CD4-positive, alpha-beta T cell treated with Interleukin-15 for 1 hour (primary cell): ENCODE results near the gene PLA2G4D.

Experiments
- DNase-seq: peaks from one replicate; pipeline ENCODE4 v3.0.0-alpha.2; 2020

The PLA2G4D gene

DNA sequence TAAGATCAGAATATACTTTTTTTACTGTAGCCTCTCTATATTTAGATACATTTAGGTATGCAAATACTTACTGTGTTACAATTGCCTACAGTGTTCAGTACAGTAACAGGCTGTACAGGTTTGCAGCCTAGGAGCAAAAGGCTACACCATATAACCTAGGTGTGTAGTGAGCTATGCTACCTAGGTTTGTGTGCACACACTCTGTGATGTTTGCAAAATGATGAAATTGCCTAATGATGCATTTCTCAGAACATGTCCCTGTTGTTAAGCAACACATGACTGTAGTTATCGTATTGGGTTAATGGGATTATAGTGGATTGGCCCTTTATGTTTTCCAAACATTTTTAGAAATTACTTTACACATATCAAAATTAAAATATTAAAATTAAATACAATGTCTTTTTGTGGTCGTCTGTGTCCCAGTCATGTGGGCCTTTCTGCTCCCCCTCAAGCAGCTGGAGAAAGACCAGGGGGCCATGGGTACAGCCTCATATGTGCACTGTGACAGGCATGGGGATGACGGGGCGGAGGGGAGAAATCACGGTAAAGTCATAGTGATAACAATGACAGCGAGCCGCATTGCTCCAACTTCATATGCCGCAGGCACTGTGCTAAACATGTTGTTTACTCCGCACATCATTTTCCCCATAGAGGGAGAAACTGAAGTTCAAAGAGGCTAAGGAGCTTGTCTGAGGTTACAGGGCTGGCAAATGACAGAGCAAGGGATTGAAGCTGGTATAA is 46.1 kb downstream of the PLA2G4D start:
- DNase-seq, result no peak

DNA sequence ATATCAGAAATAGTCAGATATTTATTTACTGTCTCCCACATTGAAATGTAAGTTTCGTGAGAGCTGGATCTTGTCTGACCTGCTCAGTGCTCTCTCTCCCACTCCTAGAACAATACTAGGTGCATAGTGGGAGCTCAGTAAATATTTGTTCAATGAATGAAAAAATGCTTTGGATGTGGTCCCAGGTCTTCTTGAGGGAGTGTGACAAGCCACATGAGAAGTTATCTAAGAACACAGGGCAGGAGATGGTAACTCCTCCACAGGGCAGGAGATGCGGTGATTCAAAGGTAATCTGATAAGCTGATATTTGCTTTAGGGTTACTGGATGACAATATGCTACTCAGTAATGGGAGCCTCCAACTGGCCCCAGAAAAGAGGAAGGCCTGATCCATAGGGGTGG is 47.8 kb downstream of the PLA2G4D start:
- DNase-seq, result no peak

DNA sequence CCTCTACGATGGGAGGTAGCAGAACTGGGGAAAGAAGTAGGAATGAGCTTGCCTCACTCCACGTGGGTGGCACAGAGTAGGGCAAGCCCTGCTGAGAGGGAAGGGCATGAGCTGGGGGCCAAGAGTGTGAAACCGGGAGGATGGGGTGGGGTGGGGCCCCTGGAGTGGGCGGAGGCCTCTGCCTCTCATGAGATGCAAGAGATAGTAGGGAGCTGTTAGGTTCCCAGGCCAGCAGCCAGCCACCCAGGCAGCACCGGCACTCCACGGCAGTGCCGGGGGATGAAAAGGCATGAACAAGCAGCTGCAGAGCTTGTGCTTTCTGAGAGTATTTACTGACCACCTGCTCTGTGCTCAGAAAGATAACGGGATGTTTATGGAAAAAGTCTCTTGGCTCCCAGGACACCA is 49.1 kb downstream of the PLA2G4D start:
- no peak for DNase-seq

DNA sequence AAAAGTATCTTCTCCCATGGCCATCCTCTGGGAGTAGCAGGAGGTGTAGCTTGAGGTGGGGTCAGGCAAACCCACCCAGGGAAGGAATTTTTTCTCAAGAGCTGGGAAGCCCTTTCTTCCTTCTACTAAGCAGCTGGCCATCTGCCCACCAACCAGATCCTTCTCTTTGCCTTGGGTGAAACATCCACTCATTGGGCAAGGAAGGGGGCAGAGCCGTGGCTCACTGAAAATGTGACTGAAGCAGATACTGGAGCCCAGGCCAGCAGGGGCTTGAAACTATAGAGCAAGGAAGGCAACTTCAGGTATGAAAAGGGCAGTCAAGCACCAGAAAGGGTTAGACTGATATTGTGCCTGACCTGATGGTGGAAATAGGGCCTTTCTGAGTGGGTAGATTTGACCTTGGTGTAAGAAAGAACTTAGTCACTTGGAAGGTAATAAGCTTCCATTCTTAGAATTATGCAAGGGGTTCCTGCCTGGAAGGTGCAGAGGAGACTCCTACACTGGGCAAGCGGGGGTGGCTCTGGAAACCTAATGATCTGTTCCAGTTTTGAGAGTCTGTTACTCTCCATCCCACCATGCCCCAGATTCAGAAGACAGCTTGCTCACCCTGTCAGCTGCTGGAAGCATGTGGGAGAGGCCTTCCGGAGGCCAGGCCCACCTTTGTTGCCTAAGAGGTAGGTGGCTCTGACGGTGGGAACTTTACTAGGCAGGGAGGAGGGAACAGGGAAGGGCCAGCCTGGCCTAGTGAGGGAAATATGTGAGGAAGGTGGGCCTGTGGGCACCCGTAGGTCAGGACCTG is 51.6 kb downstream of the PLA2G4D start:
- DNase-seq, result no peak

DNA sequence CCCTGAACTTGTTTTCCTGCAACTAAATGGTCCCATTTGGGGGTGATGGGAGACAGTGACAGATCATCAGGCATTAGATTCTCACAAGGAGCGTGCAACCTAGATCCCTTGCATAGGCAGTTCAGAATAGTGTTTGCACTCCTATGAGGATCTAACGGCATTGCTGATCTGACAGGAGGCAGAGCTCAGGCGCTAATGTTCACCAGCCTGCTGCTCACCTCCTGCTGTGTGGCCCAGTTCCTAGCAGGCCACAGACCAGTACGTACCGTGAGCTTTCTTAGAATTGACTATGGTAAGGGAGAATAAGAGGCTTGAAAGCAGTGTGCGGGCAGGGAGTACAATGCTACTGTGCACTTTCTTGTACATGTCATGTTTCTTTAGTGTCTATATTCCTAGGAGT is 56.0 kb downstream of the PLA2G4D start:
- no peak for DNase-seq

DNA sequence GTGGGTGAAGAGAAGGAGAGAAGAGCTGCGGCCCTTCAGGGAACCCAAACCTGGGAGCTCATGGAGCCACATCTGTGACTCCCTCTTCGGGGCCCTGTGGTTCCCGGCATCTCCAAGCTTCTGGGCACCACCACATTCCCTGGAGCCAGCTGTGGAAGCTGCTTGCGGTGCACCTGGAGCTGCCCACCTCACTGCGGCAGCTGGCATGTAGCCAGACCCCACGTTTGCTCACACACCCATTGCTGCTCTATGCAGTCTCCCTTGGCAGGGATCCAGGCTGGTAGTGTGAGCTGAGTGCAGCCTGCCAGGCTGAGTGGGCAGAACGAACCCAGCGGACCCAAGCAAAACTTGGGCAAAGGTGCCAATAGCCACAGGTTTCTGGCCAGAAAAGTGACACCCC is 56.7 kb downstream of the PLA2G4D start:
- no peak for DNase-seq

DNA sequence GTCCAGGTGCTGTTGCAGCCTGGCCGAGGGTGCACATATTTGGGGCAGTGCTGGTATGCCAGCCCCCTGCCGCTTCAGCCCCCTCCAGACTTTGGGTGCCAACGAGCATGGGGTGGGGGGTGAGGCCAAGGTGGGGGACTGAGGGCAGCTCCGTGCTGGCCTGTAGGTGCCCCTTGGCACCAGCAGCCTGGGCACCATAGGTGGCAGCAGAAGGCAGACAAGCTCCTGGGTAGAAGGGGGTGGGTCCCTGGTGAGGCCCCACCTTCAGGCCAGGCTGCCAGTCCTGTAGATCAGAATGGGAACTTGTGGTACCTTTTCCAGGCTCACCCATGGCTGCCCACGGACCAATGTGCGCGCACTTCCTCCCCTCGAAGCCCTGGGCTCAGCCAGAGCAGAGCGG is 57.4 kb downstream of the PLA2G4D start:
- no peak for DNase-seq

DNA sequence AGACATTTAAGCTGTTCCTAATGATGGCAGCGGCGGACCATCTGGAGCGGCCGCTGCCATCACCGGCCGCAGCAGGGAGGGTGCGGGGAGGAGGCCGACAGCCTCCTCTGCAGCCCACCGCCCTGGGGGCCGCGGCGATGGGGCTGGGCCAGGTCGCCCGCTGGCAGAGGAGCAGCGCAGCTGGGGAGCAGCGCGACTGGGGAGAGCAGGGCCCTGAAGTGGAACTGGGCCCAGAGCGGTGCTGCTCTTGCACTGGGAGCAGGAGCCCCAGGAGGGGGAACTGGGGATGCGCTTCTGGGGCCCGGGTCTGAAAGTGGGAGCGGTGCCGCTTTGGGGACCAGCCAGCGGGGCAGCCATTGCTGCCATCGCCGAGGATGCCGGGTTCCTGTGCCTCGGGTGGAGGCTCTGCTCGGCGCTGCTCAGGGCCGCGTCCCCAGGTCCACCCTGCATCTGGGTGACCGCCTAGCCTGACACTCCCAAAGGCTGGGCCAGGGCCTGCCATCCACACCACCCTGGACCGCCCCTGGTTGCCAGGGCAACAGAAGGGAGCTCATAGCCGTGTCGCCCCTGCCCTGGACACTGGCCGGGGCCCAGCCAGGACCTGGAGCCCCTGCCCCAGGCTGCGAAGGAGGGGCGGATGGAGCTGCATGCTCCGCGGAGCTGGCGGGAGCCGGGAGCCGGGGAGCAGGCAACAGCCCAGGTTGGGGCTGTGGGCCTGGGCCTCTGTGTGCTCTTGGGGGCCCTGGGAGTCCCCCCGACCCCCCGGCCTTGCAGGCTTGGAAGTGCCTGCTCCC is 58.1 kb downstream of the PLA2G4D start:
- no peak for DNase-seq

DNA sequence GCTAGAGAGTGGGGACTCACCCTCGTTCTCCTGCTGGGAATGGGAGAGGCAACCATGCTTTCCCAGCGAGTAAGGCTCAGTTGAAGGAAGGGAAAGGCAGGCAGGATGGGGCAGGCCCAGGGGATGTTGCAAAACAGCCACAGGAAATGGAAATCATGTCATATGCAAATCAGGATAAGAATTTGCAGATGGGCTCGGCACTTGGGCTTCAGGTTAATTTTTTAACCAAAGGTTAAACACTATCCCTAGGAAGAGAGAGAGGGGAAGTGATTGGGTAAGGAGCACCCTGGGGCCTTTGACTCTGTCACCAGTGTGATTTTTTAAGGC is 59.0 kb downstream of the PLA2G4D start:
- DNase-seq, result peak; percentile 20

DNA sequence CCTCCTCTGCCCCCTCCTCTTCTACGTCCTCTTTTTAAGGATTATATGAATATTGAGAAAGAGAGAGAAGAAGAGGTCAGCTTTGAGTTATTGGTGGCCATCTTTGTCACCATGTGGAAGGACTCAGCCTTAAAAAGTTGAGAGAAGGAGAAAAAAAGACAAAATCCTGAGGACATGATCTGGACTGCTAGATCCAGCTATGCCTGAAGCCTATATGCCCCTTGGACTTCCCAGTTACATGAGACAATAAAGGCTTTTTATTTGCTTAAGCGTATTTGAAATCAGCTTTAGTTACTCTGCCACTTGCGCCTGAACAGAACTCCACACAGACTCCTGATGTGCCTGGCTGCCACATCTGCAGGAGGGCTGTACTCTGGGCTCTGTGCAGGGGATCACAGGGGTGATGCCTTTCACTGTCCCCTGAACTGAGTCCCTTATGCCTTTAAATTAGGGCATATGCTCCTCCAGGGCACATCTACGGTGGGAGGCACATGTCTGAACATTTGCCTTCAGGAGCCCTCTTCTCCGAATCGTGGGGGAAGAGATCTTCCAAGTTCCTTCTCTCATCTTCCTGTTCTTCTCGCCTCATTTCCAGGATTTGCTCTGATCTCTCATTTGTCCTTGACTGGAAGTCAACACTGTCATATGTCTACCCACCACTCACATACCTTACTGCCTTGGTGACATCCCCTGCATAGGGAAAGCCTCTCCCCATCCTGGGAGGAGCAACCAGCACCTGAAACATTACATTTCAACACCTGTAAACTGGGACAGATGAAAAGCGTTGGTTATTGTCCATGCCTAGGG is 59.5 kb downstream of the PLA2G4D start:
- no peak for DNase-seq

DNA sequence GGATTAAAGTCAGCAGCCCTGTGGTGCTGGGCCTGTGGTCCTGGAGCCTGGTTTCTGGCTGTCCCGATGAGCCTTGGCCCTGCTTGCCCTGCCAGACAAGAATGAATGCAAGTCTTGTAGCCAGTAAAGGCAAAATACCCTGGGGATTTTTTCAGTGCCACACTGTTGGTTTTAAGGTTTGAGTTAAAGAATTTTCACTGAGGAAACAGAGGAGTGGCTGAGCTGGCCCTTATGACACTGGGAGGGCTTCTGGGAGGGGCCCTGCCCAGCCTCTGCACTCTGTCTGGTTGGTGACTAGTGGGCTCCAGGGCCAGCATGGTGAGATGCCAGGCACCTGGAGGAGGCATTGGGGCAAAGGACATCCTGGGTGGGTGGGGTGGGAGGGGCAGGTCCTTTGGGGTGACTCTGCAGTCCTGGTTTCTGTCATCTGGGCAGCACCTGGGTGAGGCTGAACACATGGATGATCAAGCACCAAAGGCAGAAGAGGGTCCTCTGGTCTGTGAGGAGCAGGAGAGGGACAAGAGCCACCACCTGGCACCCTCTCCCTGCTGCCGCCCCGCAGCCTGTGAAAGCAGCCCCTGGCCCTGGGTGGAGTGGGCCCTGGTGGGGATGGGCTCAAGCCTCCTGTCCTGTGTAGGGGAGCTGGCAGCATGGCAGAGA is 61.0 kb downstream of the PLA2G4D start:
- no peak for DNase-seq

DNA sequence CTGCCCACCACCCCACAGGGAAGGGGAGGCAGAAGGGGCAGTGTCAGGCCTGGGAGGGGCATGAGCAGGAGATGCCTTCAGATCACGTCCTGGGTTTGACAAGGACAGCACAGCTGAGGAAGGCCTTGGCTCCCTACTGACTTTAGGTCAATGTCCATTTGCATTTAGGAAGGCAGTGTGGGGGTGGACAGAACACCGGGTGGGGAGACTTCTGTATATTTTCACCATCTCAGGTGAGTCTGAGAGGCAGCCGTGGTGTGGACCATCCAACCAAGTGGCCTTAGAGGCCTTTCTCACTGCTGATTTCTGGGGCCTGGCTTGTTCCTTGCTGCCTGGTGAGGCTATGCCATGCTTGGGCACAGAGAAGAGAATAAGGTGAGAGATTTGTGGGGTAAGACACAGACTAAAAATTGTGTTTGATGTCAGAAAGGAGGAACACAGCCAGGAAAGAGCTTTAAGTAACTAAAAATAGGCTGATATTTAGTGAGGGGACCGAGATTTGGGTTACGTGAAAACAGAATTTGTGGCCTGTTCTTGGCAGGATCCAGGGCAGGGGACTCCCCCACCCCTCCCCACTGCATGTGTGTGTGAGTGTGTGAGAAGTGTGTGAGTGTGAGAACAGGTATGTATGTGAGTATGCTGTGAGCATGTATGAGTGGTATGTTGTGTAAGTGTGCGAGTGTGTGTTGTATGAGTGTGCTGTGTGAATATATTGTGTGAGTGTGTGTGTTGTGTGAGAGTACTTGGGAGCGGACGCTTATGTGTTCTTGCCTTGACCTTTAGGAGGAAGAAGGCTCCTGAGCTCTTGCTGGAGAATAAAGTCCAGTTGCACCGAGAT is 61.8 kb downstream of the PLA2G4D start:
- no peak for DNase-seq

DNA sequence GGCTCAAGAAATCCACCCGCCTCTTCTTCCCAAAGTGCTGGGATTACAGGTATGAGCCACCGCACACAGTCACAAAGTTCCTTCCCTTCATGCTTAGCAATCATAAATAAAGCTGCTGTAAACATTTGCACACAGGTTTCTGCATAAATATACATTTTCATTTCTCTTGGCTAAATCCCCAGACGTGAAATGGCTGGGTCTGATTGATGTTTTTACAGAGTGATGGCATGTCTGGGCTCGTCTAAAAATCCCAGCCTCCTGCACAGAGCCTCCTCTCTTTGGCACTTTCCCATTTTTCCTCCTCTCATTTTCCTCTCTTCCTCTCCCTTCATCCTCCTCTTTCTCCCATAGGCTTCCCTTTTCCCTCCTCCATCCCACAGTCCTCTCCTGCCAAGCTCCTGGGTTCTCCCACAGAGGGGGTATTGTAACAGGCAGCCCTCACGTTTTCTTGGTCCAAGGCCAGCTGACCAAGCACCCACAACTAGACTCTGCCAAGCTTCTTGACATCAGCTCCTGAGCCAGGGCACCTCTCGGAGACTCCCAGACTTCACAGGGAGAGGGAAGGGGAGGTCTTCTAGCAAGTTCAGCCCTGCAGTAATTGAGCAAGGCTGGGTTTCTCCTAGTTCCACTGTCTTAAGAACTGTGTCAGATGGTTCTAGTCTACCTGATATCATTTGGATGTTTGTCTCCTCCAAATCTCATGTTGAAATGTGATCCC is 63.0 kb downstream of the PLA2G4D start:
- DNase-seq, result no peak

DNA sequence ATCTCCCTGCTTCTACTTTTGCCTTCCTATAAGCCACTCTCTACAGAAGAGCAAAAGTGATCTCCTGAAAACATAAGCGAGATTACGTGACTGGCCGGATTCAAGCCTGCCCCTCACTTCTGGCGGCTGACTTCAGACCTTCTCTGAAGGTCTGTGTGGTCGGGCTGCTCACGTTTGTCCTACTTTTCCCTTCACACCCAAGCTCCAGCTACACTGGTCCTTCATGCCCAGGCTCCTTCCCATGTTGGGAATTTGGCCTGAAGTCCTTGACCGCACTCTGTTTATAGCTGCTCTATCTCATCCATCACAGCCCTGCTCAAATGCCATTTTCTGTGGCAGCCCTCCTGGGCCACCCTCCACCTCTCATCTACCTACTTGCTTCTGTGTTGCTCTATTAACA is 66.8 kb downstream of the PLA2G4D start:
- DNase-seq, result no peak

DNA sequence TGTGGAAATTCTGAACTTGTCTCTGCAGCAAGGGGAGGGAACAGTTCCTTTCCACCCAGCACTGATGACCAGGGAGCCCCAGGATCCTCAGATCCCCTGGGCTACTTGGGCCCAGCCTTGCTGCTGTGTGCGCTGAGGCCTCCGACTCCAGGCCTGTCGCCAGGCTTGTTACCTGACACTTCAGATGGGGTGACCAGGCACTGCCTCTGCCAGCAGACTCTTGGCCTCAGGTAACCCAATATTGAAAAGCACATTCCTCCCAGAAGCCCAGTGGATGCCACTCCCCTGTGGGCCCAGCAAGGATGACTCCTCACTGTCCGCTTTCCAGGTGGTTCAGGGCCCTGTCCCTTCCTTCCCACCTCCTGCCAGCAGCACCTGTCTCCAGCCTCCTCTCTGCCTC is 70.1 kb downstream of the PLA2G4D start:
- no peak for DNase-seq

DNA sequence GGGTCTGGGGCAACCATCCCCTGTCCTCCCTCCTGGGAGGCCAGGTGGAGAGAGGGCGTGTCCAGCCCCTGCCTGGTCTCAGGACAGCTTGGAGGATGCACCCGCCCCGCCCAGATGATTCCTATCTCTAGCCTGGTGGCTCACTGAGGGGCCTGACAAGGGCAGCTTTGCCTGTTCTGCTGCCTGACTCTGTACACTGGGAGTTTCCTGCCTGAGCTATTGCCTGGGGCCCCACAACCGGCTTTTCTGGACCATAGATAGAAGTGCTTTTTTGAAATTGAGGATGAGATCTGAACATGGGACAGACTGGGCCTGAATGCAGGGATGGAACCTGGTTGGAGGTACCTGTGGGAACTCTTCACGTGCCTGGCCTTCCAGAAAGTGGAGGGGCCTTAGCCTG is 72.8 kb downstream of the PLA2G4D start:
- no peak for DNase-seq

DNA sequence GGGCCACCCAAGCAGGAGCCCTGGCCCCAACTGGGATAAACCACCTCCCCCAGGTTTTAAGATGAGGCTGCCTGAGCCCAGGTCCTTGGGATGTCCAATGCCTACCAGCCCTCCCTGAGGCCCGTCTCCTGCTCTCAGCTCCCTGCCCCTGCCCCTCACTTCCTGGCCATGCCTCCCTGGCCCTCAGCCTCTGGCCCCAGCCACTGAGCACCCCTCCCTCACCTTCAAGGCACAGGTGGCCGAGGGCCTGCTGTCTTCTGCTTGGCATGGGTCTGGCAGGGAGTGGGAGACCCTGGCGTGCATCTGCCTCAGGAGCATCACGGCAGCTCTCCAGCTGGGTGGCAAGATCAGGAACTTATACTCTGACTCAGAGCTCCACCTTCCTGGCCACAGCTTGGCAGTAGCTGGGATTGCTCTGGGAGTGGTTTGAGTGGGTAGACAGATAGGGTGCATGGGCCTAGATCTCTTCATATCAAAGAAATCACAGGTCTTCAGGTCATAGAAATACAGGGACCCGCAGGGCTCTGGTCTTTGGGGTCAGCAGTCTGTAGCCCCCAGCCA is 73.6 kb downstream of the PLA2G4D start, which contains the start of gene PLA2G4E:
Gene PLA2G4E, minus strand, starts transcription at position 330 of the 561 bp plus-strand sequence. Its CDS starts 12 bp downstream, at position 318.
- no peak for DNase-seq

DNA sequence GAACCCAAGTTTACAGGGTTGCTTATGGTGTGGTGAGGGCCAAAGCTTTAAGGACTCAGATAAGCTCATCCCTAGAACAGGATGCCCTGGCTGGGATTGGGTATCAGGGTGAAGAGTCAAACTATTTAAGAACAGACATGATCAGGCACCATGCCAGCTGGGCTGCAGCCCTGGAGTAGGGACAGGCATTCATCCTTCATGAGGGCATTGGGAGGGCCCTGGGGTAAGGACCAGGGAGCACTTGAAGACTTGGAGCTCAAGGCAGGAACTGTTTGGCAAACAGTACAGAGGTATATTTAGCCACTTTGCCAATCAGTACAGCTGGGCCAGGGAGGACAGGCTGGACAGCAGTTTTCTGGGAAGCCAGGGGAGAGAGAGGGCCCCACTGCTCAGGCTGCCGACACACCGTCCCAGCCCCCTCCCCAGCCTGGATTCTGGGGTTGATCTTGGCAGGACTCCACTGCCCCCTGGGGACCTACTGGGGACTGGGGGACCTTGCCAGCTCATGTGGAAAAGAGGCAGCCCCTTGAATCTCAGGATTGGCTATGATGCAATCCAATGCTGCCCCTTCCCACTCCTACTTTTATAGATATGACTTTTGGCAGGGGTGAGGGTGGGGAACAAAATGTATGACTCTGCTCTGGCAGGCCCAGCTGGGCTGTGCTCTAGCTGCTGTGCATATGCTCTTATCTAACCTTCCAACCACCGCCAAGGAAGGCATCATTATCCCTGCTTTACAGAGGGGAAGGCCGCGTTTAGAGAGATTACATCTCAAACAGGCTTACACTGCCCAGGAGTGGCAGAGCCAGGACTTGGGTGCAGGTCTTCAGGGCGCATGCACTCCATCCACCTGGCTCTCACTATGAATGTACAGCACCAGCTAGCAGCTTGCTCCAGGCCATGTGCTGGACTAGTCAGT is 75.8 kb downstream of the PLA2G4D start:
- no peak for DNase-seq
